Vagina (tissue), 2 donors: ENCODE measurements around the gene KCTD1.

Experiments
- POLR2A ChIP-seq, 2 donors: fragments of 450-650 bp; IDR thresholded peaks; one replicate each; pipeline ENCODE4 v1.6.1; 2017; ENCODE audit warnings: antibody characterized with exemption in 2 of 2, mild to moderate bottlenecking in 2 of 2, moderate library complexity in 2 of 2
- POLR2AphosphoS5 ChIP-seq, 2 donors: sonication (generic); formaldehyde crosslinking; IDR thresholded peaks; one replicate each; pipeline ENCODE4 v1.9.0; 2017; ENCODE audit warnings: antibody characterized with exemption in 2 of 2, mild to moderate bottlenecking in 2 of 2, low read depth in 1 of 2; ENCODE audit not compliant: insufficient read depth in 1 of 2
- TF ChIP-seq, protein P1 (sequence below), 3 experiments: fragments of 450-650 bp in 2 of 3; fragments of 200-600 bp in 1 of 3; sonication (generic) in 1 of 3; IDR thresholded peaks; one replicate each; pipeline ENCODE4 v1.5.1; 2017 to 2019; ENCODE audit warnings: antibody characterized with exemption in 3 of 3, mild to moderate bottlenecking in 2 of 3, moderate library complexity in 2 of 3

- TF ChIP-seq, protein P1, sequence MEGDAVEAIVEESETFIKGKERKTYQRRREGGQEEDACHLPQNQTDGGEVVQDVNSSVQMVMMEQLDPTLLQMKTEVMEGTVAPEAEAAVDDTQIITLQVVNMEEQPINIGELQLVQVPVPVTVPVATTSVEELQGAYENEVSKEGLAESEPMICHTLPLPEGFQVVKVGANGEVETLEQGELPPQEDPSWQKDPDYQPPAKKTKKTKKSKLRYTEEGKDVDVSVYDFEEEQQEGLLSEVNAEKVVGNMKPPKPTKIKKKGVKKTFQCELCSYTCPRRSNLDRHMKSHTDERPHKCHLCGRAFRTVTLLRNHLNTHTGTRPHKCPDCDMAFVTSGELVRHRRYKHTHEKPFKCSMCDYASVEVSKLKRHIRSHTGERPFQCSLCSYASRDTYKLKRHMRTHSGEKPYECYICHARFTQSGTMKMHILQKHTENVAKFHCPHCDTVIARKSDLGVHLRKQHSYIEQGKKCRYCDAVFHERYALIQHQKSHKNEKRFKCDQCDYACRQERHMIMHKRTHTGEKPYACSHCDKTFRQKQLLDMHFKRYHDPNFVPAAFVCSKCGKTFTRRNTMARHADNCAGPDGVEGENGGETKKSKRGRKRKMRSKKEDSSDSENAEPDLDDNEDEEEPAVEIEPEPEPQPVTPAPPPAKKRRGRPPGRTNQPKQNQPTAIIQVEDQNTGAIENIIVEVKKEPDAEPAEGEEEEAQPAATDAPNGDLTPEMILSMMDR (IDR thresholded peaks at IDR 0.05) = no peak
- no peak for TF ChIP-seq POLR2A (IDR thresholded peaks at IDR 0.05)
- TF ChIP-seq POLR2AphosphoS5 (IDR thresholded peaks at IDR 0.05; ENCODE audit: insufficient read depth in 1 of 2, low read depth in 1 of 2) = no peak
Observed at GRCh38 chr18:26474542-26474941, 73.8 kb downstream of the KCTD1 start.
